Suprapubic skin (tissue), 4 donors: ENCODE measurements around the gene HIBADH. TPM values are rescaled to one million over a fixed set of nuclear protein-coding genes. Genes with fewer than 3 reads are reported as not detected.

Experiments used
- DNase-seq, 2 donors: peaks; one replicate each; pipeline ENCODE4 v3.0.0-alpha.2; 2019; ENCODE audit warnings: low spot score in 2 of 2
- H3K27ac ChIP-seq: fragments of 200-600 bp; sonication (generic); one replicate; pipeline ENCODE4 v1.5.1; 2019
- H3K27me3 ChIP-seq: fragments of 200-600 bp; sonication (generic); one replicate; pipeline ENCODE4 v1.5.1; 2019
- H3K36me3 ChIP-seq: fragments of 200-600 bp; sonication (generic); one replicate; pipeline ENCODE4 v1.5.1; 2019
- H3K4me1 ChIP-seq: fragments of 200-600 bp; sonication (generic); one replicate; pipeline ENCODE4 v1.5.1; 2019
- H3K4me3 ChIP-seq: fragments of 200-600 bp; sonication (generic); one replicate; pipeline ENCODE4 v1.5.1; 2019; ENCODE audit warnings: mild to moderate bottlenecking
- H3K9me3 ChIP-seq: fragments of 200-600 bp; sonication (generic); one replicate; pipeline ENCODE4 v1.5.1; 2019
- EP300 ChIP-seq: sonication (generic); formaldehyde crosslinking; IDR thresholded peaks from one replicate; pipeline ENCODE4 v1.6.1; 2017; ENCODE audit warnings: antibody characterized with exemption
- POLR2A ChIP-seq, 2 donors: fragments of 450-650 bp; IDR thresholded peaks; one replicate each; pipeline ENCODE4 v1.6.1; 2017; ENCODE audit warnings: antibody characterized with exemption in 2 of 2, mild to moderate bottlenecking in 2 of 2, moderate library complexity in 2 of 2
- POLR2AphosphoS5 ChIP-seq, 3 donors: sonication (generic); formaldehyde crosslinking; IDR thresholded peaks; one replicate each; pipeline ENCODE4 v1.6.1; 2017; ENCODE audit warnings: antibody characterized with exemption in 3 of 3
- WGBS: methylation state at CpG from one replicate; pipeline ENCODE4 v1.1.5; 2018; 5-methylcytosine and 5-hydroxymethylcytosine counted together
- total RNA-seq, 4 donors: library from RNA; depleted of rRNA; stranded (reverse); fragments of >200 nt; gene quantifications; one replicate each; pipeline ENCODE4 v1.1.0, GENCODE V29; 2016
- TF ChIP-seq, protein P1 (sequence below), 2 donors: fragments of 200-600 bp in 1 of 2; fragments of 450-650 bp in 1 of 2; sonication (generic) in 1 of 2; IDR thresholded peaks; one replicate each; pipeline ENCODE4 v1.5.1; 2016 to 2019; ENCODE audit warnings: antibody characterized with exemption in 2 of 2, mild to moderate bottlenecking in 1 of 2, moderate library complexity in 1 of 2

The HIBADH gene
- total RNA-seq, 4 donors from 2014 or later = 27.9 to 35.2 (median 30.2) TPM

DNA sequence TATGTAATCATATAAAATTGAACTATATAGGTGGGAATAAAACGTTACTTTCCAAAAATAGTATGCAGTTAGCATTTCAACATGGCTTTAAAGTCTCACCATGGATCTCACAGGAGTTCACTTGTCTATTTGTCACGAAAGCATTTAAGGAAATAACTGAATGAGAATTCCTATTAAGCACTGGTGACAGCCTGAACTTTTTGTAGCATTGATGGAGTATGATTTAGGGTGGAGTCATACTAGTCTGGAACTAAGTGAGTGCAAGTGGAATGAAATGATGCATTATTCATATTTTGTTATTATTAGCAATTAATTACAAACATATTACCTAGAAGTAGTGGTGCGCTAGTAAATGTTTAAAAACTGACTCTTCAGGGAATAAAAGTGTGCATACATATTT is 26.0 kb upstream of the HIBADH start:
- H3K27ac ChIP-seq = no peak overlapping the region
- H3K36me3 ChIP-seq = no peaks in the 10 kb centered on the region
- TF ChIP-seq EP300 (no peak), POLR2AphosphoS5 (IDR thresholded peaks at IDR 0.05) (no peak), POLR2A (IDR thresholded peaks at IDR 0.05) (no peak)
- TF ChIP-seq, protein P1, sequence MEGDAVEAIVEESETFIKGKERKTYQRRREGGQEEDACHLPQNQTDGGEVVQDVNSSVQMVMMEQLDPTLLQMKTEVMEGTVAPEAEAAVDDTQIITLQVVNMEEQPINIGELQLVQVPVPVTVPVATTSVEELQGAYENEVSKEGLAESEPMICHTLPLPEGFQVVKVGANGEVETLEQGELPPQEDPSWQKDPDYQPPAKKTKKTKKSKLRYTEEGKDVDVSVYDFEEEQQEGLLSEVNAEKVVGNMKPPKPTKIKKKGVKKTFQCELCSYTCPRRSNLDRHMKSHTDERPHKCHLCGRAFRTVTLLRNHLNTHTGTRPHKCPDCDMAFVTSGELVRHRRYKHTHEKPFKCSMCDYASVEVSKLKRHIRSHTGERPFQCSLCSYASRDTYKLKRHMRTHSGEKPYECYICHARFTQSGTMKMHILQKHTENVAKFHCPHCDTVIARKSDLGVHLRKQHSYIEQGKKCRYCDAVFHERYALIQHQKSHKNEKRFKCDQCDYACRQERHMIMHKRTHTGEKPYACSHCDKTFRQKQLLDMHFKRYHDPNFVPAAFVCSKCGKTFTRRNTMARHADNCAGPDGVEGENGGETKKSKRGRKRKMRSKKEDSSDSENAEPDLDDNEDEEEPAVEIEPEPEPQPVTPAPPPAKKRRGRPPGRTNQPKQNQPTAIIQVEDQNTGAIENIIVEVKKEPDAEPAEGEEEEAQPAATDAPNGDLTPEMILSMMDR (IDR thresholded peaks at IDR 0.05) = no peak
- no peak for DNase-seq
- H3K4me3 ChIP-seq = no peak overlapping the region
- 61% methylated on average over 3 of the region's 3 CpGs for WGBS
- H3K4me1 ChIP-seq = peaks cover 6% of the 10 kb centered on the region
- H3K27me3 ChIP-seq = no peaks in the 10 kb centered on the region
- no peaks in the 10 kb centered on the region for H3K9me3 ChIP-seq

DNA sequence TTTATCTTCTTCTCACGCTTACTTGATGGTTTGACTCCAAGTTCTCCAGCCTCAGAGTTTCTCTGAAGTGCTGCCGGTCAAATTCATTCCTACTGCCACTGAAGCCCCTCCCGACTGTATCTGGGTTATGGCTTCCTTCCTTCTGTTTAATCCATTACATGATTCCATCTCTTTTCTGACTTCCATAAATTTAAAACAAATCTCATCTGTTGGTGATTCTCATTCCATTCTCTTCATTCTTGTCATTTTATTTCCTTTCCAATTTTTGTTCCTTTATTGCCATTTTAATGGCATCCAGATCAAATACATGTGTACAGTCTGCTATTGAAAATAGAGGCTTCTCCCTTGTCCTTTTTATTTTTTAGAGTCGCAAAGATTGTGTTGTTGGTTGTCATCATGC is 25.4 kb upstream of the HIBADH start:
- Histone ChIP-seq H3K9me3 (no peaks in the 10 kb centered on the region), H3K4me3 (no peak overlapping the region), H3K36me3 (no peaks in the 10 kb centered on the region), H3K27ac (no peak overlapping the region), H3K4me1 (peaks cover 6% of the 10 kb centered on the region), H3K27me3 (no peaks in the 10 kb centered on the region)
- TF ChIP-seq POLR2AphosphoS5 (IDR thresholded peaks at IDR 0.05) = no peak
- TF ChIP-seq POLR2A (IDR thresholded peaks at IDR 0.05) = no peak
- TF ChIP-seq, protein P1 (IDR thresholded peaks at IDR 0.05) = no peak
- DNase-seq = no peak
- 63% methylated on average over 4 of the region's 4 CpGs for WGBS

DNA sequence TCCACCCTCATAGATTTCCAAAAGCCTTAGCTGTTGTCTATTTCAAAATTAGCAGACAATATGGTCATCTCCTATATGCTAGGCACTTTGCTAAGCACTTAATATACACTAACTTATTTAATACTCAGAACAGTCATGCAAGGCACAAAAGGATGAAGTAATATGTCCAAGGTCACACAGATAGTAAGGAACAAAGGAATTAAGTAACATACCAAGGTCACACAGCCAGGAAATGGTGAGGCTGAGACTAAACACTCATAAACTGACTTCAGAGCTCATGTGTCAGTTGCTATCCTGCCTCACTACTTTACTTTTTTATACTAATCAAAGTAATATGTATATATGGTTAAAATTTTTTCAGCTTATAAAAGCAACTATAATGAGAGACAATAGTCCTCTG is 23.6 kb upstream of the HIBADH start:
- H3K9me3 ChIP-seq = no peaks in the 10 kb centered on the region
- H3K4me1 ChIP-seq = peaks cover 6% of the 10 kb centered on the region
- no peaks in the 10 kb centered on the region for H3K36me3 ChIP-seq
- no peak for DNase-seq
- no peaks in the 10 kb centered on the region for H3K27me3 ChIP-seq
- H3K4me3 ChIP-seq = no peak overlapping the region
- TF ChIP-seq POLR2AphosphoS5 (IDR thresholded peaks at IDR 0.05) (no peak), POLR2A (IDR thresholded peaks at IDR 0.05) (no peak), EP300 (no peak)
- TF ChIP-seq, protein P1 (IDR thresholded peaks at IDR 0.05) = no peak
- no peak overlapping the region for H3K27ac ChIP-seq

DNA sequence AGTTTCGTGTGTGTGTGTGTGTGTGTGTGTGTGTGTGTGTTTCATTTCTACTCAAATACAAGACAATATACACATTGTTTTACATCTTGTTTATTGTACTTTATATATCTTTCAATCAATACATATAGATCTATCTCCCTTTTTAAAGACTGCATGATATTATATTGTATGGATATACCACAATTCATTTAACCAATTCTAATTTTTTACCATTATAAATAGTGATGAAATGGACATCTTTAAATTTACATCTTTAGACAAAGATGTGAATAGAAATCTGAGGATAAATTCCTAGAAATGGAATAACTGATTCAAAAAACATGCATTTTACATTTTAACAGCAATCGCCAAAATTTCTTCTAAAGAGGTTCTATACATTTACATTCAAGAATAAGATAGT is 23.2 kb upstream of the HIBADH start:
- H3K9me3 ChIP-seq = no peaks in the 10 kb centered on the region
- no peak for DNase-seq
- H3K36me3 ChIP-seq = no peaks in the 10 kb centered on the region
- H3K4me1 ChIP-seq = peaks cover 6% of the 10 kb centered on the region
- no peak for TF ChIP-seq EP300
- no peak for TF ChIP-seq POLR2AphosphoS5 (IDR thresholded peaks at IDR 0.05)
- TF ChIP-seq POLR2A (IDR thresholded peaks at IDR 0.05) = no peak
- TF ChIP-seq, protein P1 (IDR thresholded peaks at IDR 0.05) = no peak
- H3K27ac ChIP-seq = no peak overlapping the region
- no peak overlapping the region for H3K4me3 ChIP-seq
- H3K27me3 ChIP-seq = no peaks in the 10 kb centered on the region
- WGBS = 61% methylated on average over 2 of the region's 2 CpGs

DNA sequence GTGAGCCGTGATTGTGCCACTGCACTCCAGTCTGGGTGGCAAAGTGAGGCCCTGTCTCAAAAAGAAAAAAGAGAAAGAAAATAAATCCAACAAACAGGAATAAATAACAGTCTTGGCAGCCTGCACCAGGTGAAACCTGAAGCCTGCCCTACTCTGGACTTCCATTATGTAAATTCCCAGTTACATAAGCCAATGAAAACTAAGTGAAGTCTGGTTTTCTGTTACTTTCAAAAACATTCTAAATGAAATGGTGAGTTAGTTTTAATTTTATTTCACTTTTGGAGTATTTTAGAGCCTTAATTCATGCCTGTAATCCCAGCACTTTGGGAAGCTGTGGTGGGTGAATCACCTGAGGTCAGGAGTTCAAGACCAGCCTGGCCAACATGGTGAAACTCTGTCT is 22.5 kb upstream of the HIBADH start:
- Histone ChIP-seq H3K27ac (no peak overlapping the region), H3K9me3 (no peaks in the 10 kb centered on the region), H3K27me3 (no peaks in the 10 kb centered on the region), H3K4me1 (peaks cover 6% of the 10 kb centered on the region), H3K4me3 (no peak overlapping the region), H3K36me3 (no peaks in the 10 kb centered on the region)
- 91% methylated on average over 1 of the region's 1 CpG for WGBS
- DNase-seq = no peak
- no peak for TF ChIP-seq EP300

DNA sequence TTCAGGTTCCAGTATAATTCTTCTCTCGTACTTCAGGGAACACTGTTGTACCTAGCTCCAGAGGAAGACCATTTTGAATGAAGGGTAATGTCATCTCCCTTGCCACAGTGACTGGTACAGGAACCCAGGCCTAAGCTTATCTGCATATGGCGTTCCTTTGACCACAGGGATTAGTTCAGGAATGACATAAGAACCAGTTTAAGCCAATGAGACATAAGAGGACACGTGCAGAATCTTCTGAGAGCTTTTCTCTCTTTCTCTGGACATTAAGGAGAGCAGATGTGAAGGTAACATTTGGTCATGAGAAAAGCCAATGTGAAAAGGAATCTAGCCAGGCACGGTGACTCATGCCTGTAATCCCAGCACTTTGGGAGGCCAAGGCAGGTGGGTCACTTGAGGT is 21.8 kb upstream of the HIBADH start:
- Histone ChIP-seq H3K27me3 (no peaks in the 10 kb centered on the region), H3K9me3 (no peaks in the 10 kb centered on the region), H3K36me3 (no peaks in the 10 kb centered on the region), H3K27ac (no peak overlapping the region), H3K4me1 (peaks cover 6% of the 10 kb centered on the region), H3K4me3 (no peak overlapping the region)
- 93% methylated on average over 4 of the region's 4 CpGs for WGBS
- DNase-seq = no peak
- TF ChIP-seq EP300 (no peak), POLR2AphosphoS5 (IDR thresholded peaks at IDR 0.05) (no peak)
- TF ChIP-seq, protein P1 (IDR thresholded peaks at IDR 0.05) = no peak
